GM21576 (cell line): Measurements from ENCODE around the gene SINHCAF.
"Not testable (repeated sequence)": the region's sequence is repeated elsewhere in the genome, so short reads cannot be mapped to it uniquely, and the experiment has no call there.

ENCODE experiments used
- ATAC-seq: cut with Tn5 transposase; IDR thresholded peaks from one replicate; pipeline ENCODE4 v1.9.1; 2021; ENCODE audit warnings: mild to moderate bottlenecking, moderate library complexity; ENCODE audit not compliant: unreplicated experiment

The SINHCAF gene

GRCh38 chr12:31325877-31326631 is at the start of gene SINHCAF:
Gene SINHCAF, minus strand, starts transcription at chr12:31326150. Its CDS starts 27,946 bp downstream, at chr12:31298204.
- ATAC-seq = peak; percentile 52

GRCh38 chr12:31375422-31375821 is 49.5 kb upstream of the SINHCAF start:
- ATAC-seq = not testable (repeated sequence)

GRCh38 chr12:31371256-31371620 is 45.3 kb upstream of the SINHCAF start:
- ATAC-seq = no peak

GRCh38 chr12:31370531-31371255 is 44.7 kb upstream of the SINHCAF start:
- ATAC-seq = no peak

- no peak for ATAC-seq
Observed at GRCh38 chr12:31369712-31370521, 44.0 kb upstream of the SINHCAF start.

- ATAC-seq = no peak
Observed at GRCh38 chr12:31368666-31369361, 42.9 kb upstream of the SINHCAF start.

- no peak for ATAC-seq
Observed at GRCh38 chr12:31366104-31366621, 40.2 kb upstream of the SINHCAF start.

- no peak for ATAC-seq
Observed at GRCh38 chr12:31363831-31364230, 37.9 kb upstream of the SINHCAF start.

GRCh38 chr12:31363416-31363809 is 37.5 kb upstream of the SINHCAF start:
- peak; percentile 12 for ATAC-seq

GRCh38 chr12:31362759-31363415 is 36.9 kb upstream of the SINHCAF start:
- peak; percentile 80 for ATAC-seq

GRCh38 chr12:31362115-31362758 is 36.3 kb upstream of the SINHCAF start:
- ATAC-seq = no peak

GRCh38 chr12:31361730-31362114 is 35.8 kb upstream of the SINHCAF start:
- no peak for ATAC-seq

- ATAC-seq = no peak
Observed at GRCh38 chr12:31355747-31356107, 29.8 kb upstream of the SINHCAF start.

- no peak for ATAC-seq
Observed at GRCh38 chr12:31353750-31354708, 28.1 kb upstream of the SINHCAF start.

- ATAC-seq = no peak
Observed at GRCh38 chr12:31346267-31346666, 20.3 kb upstream of the SINHCAF start.

GRCh38 chr12:31343139-31343538 is 17.2 kb upstream of the SINHCAF start:
- no peak for ATAC-seq

GRCh38 chr12:31342286-31342685 is 16.3 kb upstream of the SINHCAF start:
- no peak for ATAC-seq

GRCh38 chr12:31339831-31340622 is 14.1 kb upstream of the SINHCAF start:
- ATAC-seq = no peak
